GM19240 (cell line): Measurements from ENCODE around the gene NFIB.

Source experiments
- DNase-seq: peaks from one replicate; pipeline ENCODE4 v3.0.0; 2011; ENCODE audit warnings: low spot score; ENCODE audit not compliant: insufficient read length

Gene NFIB

DNA sequence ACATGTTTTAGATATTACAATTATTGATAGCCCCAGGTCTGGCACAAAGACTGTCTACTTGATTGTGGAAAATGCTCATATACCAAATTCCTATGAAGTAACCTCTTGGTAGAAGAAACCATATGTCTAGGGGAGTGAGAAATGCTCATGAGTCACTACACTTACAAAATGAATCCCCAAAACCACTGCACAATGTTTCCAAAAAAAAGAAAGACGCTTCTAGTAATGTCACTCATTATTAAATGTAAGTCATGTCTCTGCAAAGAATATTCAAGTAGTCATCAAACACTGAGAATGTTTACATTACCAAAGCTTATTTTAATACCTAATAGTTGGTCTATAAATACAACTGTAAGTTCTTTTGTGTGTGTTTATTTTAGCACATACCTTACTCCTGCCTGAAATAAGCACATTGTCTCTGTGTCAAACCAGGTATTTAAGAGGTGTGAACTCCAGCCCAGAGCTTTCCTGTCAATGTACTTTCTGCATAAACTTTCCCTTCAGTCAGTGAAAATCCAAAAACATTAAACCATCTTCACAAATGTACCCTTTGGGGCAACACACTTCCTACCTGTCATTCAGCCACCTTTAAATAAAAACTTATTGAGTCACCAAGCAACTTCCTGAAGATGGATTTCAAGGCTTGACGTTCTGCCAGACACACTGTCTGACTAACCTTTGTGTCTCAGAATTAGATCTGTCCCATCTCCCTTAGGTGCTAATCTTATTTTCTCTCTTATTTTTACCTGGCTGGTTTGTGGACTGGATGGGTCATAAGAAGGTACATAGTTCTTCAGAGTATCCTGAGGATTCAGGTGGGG lies 194.0 kb downstream of the NFIB start:
- DNase-seq: no peak

GRCh38 chr9:14112226-14112625 lies 201.7 kb downstream of the NFIB start:
- no peak for DNase-seq

DNA sequence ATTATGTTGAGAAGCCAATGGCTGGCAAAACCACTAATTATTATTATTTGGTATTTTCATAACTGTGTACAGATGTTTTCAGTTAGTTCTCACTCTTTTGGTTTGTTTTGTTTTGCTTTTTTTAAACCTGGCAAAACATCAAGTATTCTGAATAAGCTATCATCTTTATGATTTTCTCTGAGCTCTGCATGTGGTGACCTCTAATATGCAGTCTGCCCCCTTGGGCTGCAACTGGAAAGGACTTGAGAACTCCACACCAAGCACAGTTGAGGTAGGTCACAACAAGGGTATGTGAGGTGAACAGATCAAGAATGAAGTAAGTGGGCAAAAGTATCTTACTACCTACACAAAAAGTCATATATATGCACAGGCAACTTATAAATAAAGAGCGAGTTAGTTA lies 202.2 kb downstream of the NFIB start:
- DNase-seq: no peak

DNA sequence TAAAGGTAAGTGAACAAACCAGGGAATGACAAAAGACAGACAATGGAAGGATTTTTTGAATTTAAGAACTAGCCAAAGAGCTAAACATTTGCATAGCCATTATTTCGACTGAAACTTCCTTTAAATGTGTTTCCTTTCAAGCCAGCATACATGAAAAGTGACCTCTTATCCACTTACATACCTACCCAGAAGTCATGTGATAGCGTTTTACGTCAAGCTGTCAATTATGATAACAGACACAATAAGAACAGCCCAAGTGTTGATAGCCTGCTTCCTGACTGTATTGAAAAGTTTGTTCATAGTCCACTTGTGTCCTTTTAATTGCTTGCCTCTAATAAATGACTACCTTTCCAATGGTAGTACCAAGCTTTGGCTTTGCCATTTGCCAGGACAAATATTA lies 206.0 kb downstream of the NFIB start:
- DNase-seq: no peak

DNA sequence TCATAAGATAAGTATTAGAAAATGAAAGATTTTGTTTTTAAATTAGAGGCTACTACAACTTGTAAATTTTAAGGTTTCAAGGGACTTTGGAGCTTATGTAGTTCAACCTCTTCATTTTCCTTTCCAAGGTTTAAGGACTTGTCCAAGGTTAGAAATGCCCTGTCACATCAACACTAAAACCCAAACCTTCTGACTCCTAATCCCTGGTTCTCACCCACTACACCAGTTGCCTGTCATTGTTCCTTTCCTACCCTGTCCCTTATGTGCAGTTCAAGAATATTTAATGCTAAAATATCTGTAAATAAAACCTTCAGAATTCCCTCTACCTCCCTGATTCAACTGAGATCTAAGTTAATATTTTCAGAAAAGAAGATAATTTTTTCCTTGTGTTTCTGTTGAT lies 206.4 kb downstream of the NFIB start:
- DNase-seq: no peak

GRCh38 chr9:14106699-14107098 lies 207.2 kb downstream of the NFIB start:
- DNase-seq: no peak

- DNase-seq: no peak
Measured at GRCh38 chr9:14104496-14104895, 209.4 kb downstream of the NFIB start.

- DNase-seq: no peak
Measured at GRCh38 chr9:14103115-14103514, 210.8 kb downstream of the NFIB start.

DNA sequence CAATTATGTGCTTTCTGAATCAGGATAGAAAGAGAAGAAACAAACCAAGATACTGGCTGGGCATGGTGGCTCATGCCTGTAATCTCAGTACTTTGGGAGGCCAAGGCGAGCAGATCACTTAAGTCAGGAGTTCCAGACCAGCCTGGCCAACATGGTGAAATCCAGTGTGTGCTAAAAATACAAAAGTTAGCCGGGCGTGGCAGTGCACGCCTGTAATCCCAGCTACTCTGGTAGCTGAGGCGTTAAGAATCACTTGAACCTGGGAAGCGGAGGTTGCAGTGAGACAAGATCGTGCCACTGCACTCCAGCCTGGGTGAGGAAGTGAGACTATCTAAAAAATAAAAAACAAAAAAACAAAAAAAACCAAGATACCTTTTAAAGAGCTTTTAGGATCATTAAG lies 214.2 kb downstream of the NFIB start:
- DNase-seq: no peak

- no peak for DNase-seq
Measured at GRCh38 chr9:14098486-14099180, 215.3 kb downstream of the NFIB start.

- DNase-seq: no peak
Measured at GRCh38 chr9:14097666-14098415, 216.1 kb downstream of the NFIB start.

- DNase-seq: no peak
Measured at GRCh38 chr9:14097215-14097614, 216.7 kb downstream of the NFIB start.

GRCh38 chr9:14096258-14096922 lies 217.6 kb downstream of the NFIB start:
- DNase-seq: no peak

- no peak for DNase-seq
Measured at GRCh38 chr9:14095277-14095676, 218.7 kb downstream of the NFIB start.

DNA sequence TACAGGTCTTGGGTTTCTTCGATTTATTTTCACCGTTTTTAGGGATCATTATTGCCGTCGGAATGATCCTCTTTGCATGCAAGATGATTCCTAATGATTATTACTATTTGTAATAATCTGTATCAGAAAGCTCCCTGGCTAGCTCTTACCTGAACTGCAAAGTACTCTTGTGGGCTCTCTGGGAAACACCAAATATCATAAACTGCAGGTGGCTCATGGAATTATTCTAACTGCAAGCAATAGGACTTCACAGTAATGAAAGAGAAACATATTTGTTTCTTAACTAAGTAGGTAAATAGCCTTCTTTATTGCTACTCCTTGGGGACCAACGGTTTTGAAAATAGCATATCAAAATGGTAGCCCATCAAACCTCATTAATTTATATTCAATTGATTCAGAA lies 219.4 kb downstream of the NFIB start:
- DNase-seq: no peak

DNA sequence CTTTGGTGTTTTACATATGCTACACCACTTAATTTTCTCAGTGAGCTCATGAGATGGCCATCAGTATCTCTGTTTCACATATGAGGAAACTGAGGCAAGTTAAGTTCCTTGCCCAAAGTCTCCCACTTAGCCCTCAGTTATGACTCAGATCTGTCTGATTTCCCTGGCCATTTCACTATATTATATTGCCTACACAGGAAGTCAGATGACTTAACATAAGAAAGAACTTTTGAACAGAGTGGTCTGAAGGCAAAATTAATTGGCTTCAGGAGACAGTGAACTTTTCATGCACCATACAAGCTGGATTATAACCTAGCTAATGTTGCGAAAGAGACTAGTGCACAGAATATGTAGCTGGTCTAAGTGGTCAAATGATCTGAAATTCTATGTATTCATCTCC lies 221.6 kb downstream of the NFIB start:
- no peak for DNase-seq

- no peak for DNase-seq
Measured at GRCh38 chr9:14089051-14089803, 224.7 kb downstream of the NFIB start.

DNA sequence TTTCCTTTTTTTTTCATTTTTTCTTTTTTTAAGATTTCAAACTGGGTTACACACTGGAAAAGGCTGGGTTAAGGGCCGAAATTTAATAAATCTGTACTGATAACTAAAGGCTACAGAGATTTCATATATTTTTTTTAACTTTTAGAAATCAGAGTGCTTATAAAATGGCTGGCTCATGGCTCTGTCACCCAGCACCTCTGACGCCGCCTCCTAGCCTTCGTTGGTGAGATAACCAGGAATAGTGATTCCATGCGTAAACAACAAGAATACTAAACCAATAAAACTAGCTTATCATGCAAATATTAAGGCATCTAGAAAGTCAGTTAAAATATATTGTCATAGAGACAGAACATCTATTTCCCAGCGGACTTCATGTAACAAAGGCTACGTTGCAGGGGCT lies 226.4 kb downstream of the NFIB start:
- no peak for DNase-seq

DNA sequence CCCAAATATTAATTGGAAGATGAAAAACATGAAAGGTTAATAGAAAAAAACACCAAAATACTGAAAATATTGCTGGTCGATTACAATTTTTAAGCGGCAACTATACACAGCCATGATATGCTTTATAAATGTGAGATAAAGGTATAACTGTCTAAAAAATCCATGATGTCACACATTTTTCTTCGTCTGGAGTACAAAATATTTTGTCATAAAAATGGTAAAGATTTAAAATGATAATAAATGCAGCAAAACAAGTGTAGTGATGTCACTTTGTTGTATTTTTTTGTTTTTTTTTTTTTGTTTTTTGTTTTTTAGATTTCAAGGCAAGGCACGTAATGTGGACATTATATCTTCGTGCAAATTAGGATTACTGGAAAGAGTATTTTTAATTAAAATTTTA lies 227.4 kb downstream of the NFIB start:
- no peak for DNase-seq

DNA sequence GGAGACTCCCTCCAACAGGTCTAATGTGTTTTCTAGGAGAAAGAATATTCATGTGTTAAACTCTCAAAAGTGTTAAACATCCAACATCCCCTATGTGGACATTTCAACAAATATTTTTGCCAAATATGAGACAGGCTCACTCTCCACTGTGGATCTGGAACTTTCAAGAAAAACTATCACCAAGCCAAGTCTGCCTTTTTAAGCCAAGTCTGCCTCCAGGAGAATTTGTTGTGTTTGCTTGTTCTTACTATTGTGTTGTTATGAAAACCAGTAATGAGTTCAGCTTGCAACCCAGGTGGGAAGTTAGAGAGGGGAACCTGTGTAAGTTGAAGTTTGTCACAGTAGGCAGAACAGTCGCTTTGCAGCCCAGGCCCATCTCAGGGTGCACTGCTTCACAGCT lies 228.1 kb downstream of the NFIB start:
- DNase-seq: no peak

- no peak for DNase-seq
Measured at GRCh38 chr9:14084867-14085266, 229.1 kb downstream of the NFIB start.
